SK-N-SH treated with all-trans-retinoic acid at 6 μM for 48 hours (cell line): ENCODE results near the gene CHRND.

Experiments
- ARNTL ChIP-seq: fragments of 450-650 bp; formaldehyde crosslinking; IDR thresholded peaks from 2 replicates; pipeline ENCODE4 v1.5.0; 2020; ENCODE audit warnings: low read depth, mild to moderate bottlenecking, moderate library complexity, borderline replicate concordance
- CSDC2 ChIP-seq: fragments of 250-450 bp; sonication (Bioruptor Pico); IDR thresholded peaks from 2 replicates; pipeline ENCODE4 v1.5.0; 2020; ENCODE audit warnings: mild to moderate bottlenecking, moderate library complexity
- RARB ChIP-seq: fragments of 250-450 bp; sonication (Bioruptor Pico); IDR thresholded peaks from 2 replicates; pipeline ENCODE4 v1.8.0; 2021; ENCODE audit warnings: mild to moderate bottlenecking, moderate library complexity
- TCF4 ChIP-seq: fragments of 250-450 bp; sonication (Bioruptor Pico); IDR thresholded peaks from 2 replicates; pipeline ENCODE4 v1.8.0; 2021; ENCODE audit warnings: mild to moderate bottlenecking, moderate library complexity, borderline replicate concordance
- ZC3H10 ChIP-seq: fragments of 250-450 bp; sonication (Bioruptor Pico); IDR thresholded peaks from 2 replicates; pipeline ENCODE4 v1.5.1; 2021; ENCODE audit warnings: mild to moderate bottlenecking, moderate library complexity
- TF ChIP-seq, protein P1 (sequence below): fragments of 250-450 bp; sonication (Bioruptor Pico); IDR thresholded peaks from 2 replicates; pipeline ENCODE4 v1.8.0; 2020; ENCODE audit warnings: mild to moderate bottlenecking, moderate library complexity, borderline replicate concordance
- TF ChIP-seq, protein P2 (sequence below): fragments of 250-450 bp; sonication (Bioruptor Pico); IDR thresholded peaks from 2 replicates; pipeline ENCODE4 v1.8.0; 2021; ENCODE audit warnings: low read depth, mild to moderate bottlenecking, moderate library complexity, borderline replicate concordance

DNA sequence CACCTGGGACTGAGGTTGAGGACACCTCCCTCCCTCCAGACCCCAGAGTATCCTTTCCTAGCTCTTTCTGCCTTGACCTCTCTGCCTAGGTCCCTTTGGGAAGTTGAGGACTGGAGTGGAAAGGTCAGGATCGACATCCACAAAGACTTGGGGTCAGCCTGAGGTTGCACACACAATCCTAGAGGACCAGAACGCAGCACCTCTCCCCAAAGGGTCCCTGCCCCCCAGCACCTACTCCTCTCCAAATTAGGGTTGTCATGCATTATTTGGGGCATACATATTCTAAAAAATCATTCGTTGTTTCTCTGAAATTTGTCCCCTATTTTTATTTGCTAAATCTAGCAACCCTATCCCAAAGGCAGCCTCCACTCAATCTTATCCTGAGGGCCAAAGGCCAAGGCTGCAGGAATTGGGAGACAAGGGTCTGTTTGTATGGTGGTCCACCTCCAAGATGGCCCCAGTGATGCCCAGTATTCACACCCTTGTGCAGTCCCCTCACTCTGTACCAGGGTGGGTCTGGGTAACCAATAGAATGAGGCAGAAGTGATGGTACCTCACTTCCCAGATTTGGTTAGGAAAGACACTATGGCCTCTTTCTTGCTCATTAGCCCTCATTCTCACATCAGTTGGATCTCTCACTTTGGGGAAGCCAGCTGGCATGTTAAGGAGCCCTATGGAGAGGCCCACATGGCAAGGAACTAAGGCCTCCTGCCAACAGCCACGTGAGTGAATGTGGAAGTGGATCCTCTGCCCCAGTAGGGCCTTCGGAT, 10.0 kb downstream of the CHRND start:
- TF ChIP-seq, protein P1, sequence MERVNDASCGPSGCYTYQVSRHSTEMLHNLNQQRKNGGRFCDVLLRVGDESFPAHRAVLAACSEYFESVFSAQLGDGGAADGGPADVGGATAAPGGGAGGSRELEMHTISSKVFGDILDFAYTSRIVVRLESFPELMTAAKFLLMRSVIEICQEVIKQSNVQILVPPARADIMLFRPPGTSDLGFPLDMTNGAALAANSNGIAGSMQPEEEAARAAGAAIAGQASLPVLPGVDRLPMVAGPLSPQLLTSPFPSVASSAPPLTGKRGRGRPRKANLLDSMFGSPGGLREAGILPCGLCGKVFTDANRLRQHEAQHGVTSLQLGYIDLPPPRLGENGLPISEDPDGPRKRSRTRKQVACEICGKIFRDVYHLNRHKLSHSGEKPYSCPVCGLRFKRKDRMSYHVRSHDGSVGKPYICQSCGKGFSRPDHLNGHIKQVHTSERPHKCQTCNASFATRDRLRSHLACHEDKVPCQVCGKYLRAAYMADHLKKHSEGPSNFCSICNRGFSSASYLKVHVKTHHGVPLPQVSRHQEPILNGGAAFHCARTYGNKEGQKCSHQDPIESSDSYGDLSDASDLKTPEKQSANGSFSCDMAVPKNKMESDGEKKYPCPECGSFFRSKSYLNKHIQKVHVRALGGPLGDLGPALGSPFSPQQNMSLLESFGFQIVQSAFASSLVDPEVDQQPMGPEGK: no peak
- TF ChIP-seq RARB (no peak), ARNTL (CRISPR knock-in tag) (no peak), TCF4 (CRISPR knock-in tag) (no peak), ZC3H10 (CRISPR knock-in tag) (no peak), CSDC2 (CRISPR knock-in tag) (no peak)
- TF ChIP-seq, protein P2, sequence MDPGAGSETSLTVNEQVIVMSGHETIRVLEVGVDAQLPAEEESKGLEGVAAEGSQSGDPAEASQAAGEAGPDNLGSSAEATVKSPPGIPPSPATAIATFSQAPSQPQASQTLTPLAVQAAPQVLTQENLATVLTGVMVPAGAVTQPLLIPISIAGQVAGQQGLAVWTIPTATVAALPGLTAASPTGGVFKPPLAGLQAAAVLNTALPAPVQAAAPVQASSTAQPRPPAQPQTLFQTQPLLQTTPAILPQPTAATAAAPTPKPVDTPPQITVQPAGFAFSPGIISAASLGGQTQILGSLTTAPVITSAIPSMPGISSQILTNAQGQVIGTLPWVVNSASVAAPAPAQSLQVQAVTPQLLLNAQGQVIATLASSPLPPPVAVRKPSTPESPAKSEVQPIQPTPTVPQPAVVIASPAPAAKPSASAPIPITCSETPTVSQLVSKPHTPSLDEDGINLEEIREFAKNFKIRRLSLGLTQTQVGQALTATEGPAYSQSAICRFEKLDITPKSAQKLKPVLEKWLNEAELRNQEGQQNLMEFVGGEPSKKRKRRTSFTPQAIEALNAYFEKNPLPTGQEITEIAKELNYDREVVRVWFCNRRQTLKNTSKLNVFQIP (CRISPR knock-in tag): no peak
